Hepatocyte (in vitro differentiated cells): ENCODE data around the gene FBXO9.

ENCODE experiments used
- CTCF ChIP-seq: fragments of 200-600 bp; sonication (generic); IDR thresholded peaks from 2 replicates; pipeline ENCODE4 v1.5.1; 2016; ENCODE audit warnings: antibody characterized with exemption, mild to moderate bottlenecking; ENCODE audit not compliant: poor library complexity
- EZH2 ChIP-seq: fragments of 200-600 bp; sonication (generic); IDR thresholded peaks from 2 replicates; pipeline ENCODE4 v1.6.1; 2016; ENCODE audit warnings: antibody characterized with exemption, mild to moderate bottlenecking, borderline replicate concordance
- EZH2phosphoT487 ChIP-seq: fragments of 200-600 bp; sonication (generic); IDR thresholded peaks from one replicate; pipeline ENCODE4 v1.6.1; 2018; ENCODE audit warnings: antibody characterized with exemption, mild to moderate bottlenecking, low read depth, moderate library complexity; ENCODE audit not compliant: unreplicated experiment, severe bottlenecking

- no peak for TF ChIP-seq CTCF
- no peak for TF ChIP-seq EZH2
- no peak for TF ChIP-seq EZH2phosphoT487
Measured at GRCh38 chr6:53090576-53090975, 25.4 kb downstream of the FBXO9 start.
